HG03175 (cell line): ENCODE measurements around the gene FZD7.

Experiments
- ATAC-seq: cut with Tn5 transposase; IDR thresholded peaks from one replicate; pipeline ENCODE4 v1.9.1; 2021; ENCODE audit warnings: mild to moderate bottlenecking, moderate library complexity; ENCODE audit not compliant: unreplicated experiment

Gene FZD7

GRCh38 chr2:202036601-202037037, 3.0 kb downstream of the FZD7 start:
- ATAC-seq: no peak

- ATAC-seq: no peak
Measured at GRCh38 chr2:202037086-202037485, 3.4 kb downstream of the FZD7 start.

GRCh38 chr2:202038471-202039277, 5.0 kb downstream of the FZD7 start:
- ATAC-seq: no peak

- ATAC-seq: no peak
Measured at GRCh38 chr2:202039278-202040078, 5.8 kb downstream of the FZD7 start.

GRCh38 chr2:202040079-202040844, 6.6 kb downstream of the FZD7 start:
- ATAC-seq: no peak

- ATAC-seq: no peak
Measured at GRCh38 chr2:202042444-202042843, 8.8 kb downstream of the FZD7 start.

GRCh38 chr2:202043475-202043874, 9.8 kb downstream of the FZD7 start:
- ATAC-seq: no peak

- ATAC-seq: no peak
Measured at GRCh38 chr2:202044777-202045176, 11.1 kb downstream of the FZD7 start.

- ATAC-seq: no peak
Measured at GRCh38 chr2:202046572-202046971, 12.9 kb downstream of the FZD7 start.

GRCh38 chr2:202049092-202049728, 15.6 kb downstream of the FZD7 start:
- ATAC-seq: no peak

- no peak for ATAC-seq
Measured at GRCh38 chr2:202049840-202050239, 16.2 kb downstream of the FZD7 start.

- no peak for ATAC-seq
Measured at GRCh38 chr2:202050652-202051051, 17.0 kb downstream of the FZD7 start.

GRCh38 chr2:202051499-202052161, 18.0 kb downstream of the FZD7 start:
- no peak for ATAC-seq

- ATAC-seq: no peak
Measured at GRCh38 chr2:202052235-202052634, 18.6 kb downstream of the FZD7 start.

GRCh38 chr2:202054679-202055078, 21.0 kb downstream of the FZD7 start:
- ATAC-seq: no peak

- no peak for ATAC-seq
Measured at GRCh38 chr2:202056611-202057010, 23.0 kb downstream of the FZD7 start.

- no peak for ATAC-seq
Measured at GRCh38 chr2:202060218-202060617, 26.6 kb downstream of the FZD7 start.

- ATAC-seq: no peak
Measured at GRCh38 chr2:202061695-202062094, 28.0 kb downstream of the FZD7 start.

GRCh38 chr2:202064171-202064880, 30.7 kb downstream of the FZD7 start:
- no peak for ATAC-seq

- ATAC-seq: no peak
Measured at GRCh38 chr2:202064881-202065230, 31.2 kb downstream of the FZD7 start.
